HepG2 (cell line): Measurements from ENCODE around the gene MCC. TPM values are rescaled to one million over a fixed set of nuclear protein-coding genes. Genes with fewer than 3 reads are reported as not detected.

Experiments used
- ATAC-seq: fragments of 200-7000 bp; cut with Tn5 transposase; 3 replicates; pipeline ENCODE4 v1.9.1; 2020; ENCODE audit warnings: mild to moderate bottlenecking, moderate library complexity
- BruUV-seq: library from RNA; stranded (reverse); fragments of 400-500 nt; replicated peaks from 2 replicates; lab custom pipeline; 2021; lab: Mats Ljungman, UMichigan
- CTCF ChIA-PET: fragments of 300-600 bp; formaldehyde crosslinking; extraction: SDS; loops from one replicate; lab custom pipeline; 2021; ENCODE audit warnings: low total read pairs, inconsistent platforms, low intra/inter-chr PET ratio; lab: Yijun Ruan, JAX
- POLR2A ChIA-PET: fragments of 350-600 bp; sonication (Branson Sonifier 250); formaldehyde crosslinking; loops from one replicate; lab custom pipeline; 2020; ENCODE audit warnings: antibody characterized with exemption, inconsistent platforms; lab: Yijun Ruan, JAX
- DNase-seq: peaks from one replicate; pipeline ENCODE4 v3.0.0-alpha.2; 2015; ENCODE audit warnings: low spot score
- FAIRE-seq: peaks from 3 replicates; lab custom pipeline; 2011; peaks lifted over from hg19 to GRCh38; lab: Jason Lieb, UNC
- H2AFZ ChIP-seq: one replicate; pipeline ENCODE4 v1.6.1; 2011; ENCODE audit warnings: low read length, inconsistent platforms
- H3K27ac ChIP-seq: fragments of 300-600 bp; 3 replicates; pipeline ENCODE4 v1.8.0; 2011; ENCODE audit warnings: mixed run types, mild to moderate bottlenecking, mixed read lengths, low read length, inconsistent platforms; ENCODE audit not compliant: insufficient read depth; ENCODE audit errors: extremely low read length
- H3K27me3 ChIP-seq, 2 experiments: fragments of 200-600 bp in 1 of 2; 2 replicates in 1 of 2; 3 replicates in 1 of 2; pipeline versions ENCODE4 v1.6.0 to v1.8.0; 2011; ENCODE audit warnings: low read length in 2 of 2, mild to moderate bottlenecking in 2 of 2, moderate library complexity in 2 of 2, inconsistent platforms in 1 of 2; ENCODE audit not compliant: insufficient read depth in 2 of 2, control insufficient read depth in 1 of 2
- H3K36me3 ChIP-seq, 2 experiments: fragments of 200-600 bp in 1 of 2; replicated peaks in 1 of 2; 2 replicates in 1 of 2; 3 replicates in 1 of 2; pipeline versions ENCODE4 v1.5.1 to v1.8.0; 2011; ENCODE audit warnings: low read length in 2 of 2, inconsistent platforms in 1 of 2; ENCODE audit not compliant: insufficient read depth in 2 of 2, control insufficient read depth in 1 of 2
- H3K4me1 ChIP-seq: 2 replicates; pipeline ENCODE4 v1.5.1; 2012; ENCODE audit warnings: low read length, inconsistent platforms; ENCODE audit not compliant: insufficient read depth
- H3K4me2 ChIP-seq: 2 replicates; pipeline ENCODE4 v1.6.0; 2011; ENCODE audit warnings: low read depth, low read length, inconsistent platforms
- H3K4me3 ChIP-seq, 3 experiments: fragments of 200-600 bp in 1 of 3; sonication (generic), shearing (Covaris generic) in 1 of 3; replicated peaks in 1 of 3; 2 replicates each; pipeline ENCODE4 v1.5.1; 2011 to 2016; ENCODE audit warnings: low read length in 3 of 3, inconsistent platforms in 2 of 3, low read depth in 2 of 3, mild to moderate bottlenecking in 2 of 3, control low read depth in 1 of 3, mixed read lengths in 1 of 3; ENCODE audit not compliant: insufficient read depth in 1 of 3
- H3K79me2 ChIP-seq: one replicate; pipeline ENCODE4 v1.6.1; 2011; ENCODE audit warnings: low read length, inconsistent platforms; ENCODE audit not compliant: insufficient read depth
- H3K9ac ChIP-seq: 2 replicates; pipeline ENCODE4 v1.6.0; 2011; ENCODE audit warnings: mild to moderate bottlenecking, low read depth, low read length, inconsistent platforms; ENCODE audit not compliant: insufficient read depth
- H3K9me3 ChIP-seq: 2 replicates; pipeline ENCODE4 v1.5.1; 2012; ENCODE audit warnings: mild to moderate bottlenecking, low read length
- H4K20me1 ChIP-seq: 2 replicates; pipeline ENCODE4 v1.6.0; 2011; ENCODE audit warnings: inconsistent platforms, mild to moderate bottlenecking, low read length, moderate library complexity; ENCODE audit not compliant: insufficient read depth
- KLF6 ChIP-seq: IDR thresholded peaks from 2 replicates; pipeline ENCODE4 v1.8.0; 2016; ENCODE audit warnings: missing biosample characterization, missing genetic modification reagents
- MAFK ChIP-seq, 2 experiments: IDR thresholded peaks in 1 of 2; conservative IDR thresholded peaks in 1 of 2; 2 replicates each; pipeline ENCODE4 v1.6.1; 2011; ENCODE audit warnings: improper control_type of control experiment in 2 of 2, low read length in 2 of 2
- MATR3 ChIP-seq: sonication (generic); formaldehyde crosslinking; IDR thresholded peaks from 2 replicates; pipeline ENCODE4 v1.4.0; 2020; ENCODE audit warnings: missing genetic modification reagents
- POLR2AphosphoS2 ChIP-seq: IDR thresholded peaks from 2 replicates; pipeline ENCODE4 v1.6.1; 2011; ENCODE audit warnings: low read depth, low read length, improper control_type of control experiment
- REST ChIP-seq, 2 experiments: IDR thresholded peaks; 2 replicates each; pipeline ENCODE4 v1.6.1; 2011 to 2012; ENCODE audit warnings: low read length in 2 of 2, borderline replicate concordance in 1 of 2, low read depth in 1 of 2, mild to moderate bottlenecking in 1 of 2, moderate library complexity in 1 of 2
- RORA ChIP-seq: sonication (generic); formaldehyde crosslinking; IDR thresholded peaks from 2 replicates; pipeline ENCODE4 v1.5.0; 2020; ENCODE audit warnings: mild to moderate bottlenecking, missing genetic modification reagents, moderate library complexity
- TEAD3 ChIP-seq: optimal IDR thresholded peaks from 2 replicates; pipeline ENCODE3; 2016; ENCODE audit warnings: borderline replicate concordance
- ZNF225 ChIP-seq: sonication (generic); formaldehyde crosslinking; IDR thresholded peaks from 2 replicates; pipeline ENCODE4 v1.4.0; 2020; ENCODE audit warnings: mild to moderate bottlenecking, missing genetic modification reagents
- ZNF33B ChIP-seq: sonication (generic); formaldehyde crosslinking; IDR thresholded peaks from 2 replicates; pipeline ENCODE4 v1.5.1; 2020; ENCODE audit warnings: mild to moderate bottlenecking, missing genetic modification reagents
- ZNF512 ChIP-seq: sonication (generic); formaldehyde crosslinking; IDR thresholded peaks from 2 replicates; pipeline ENCODE4 v1.4.0; 2020; ENCODE audit warnings: mild to moderate bottlenecking, missing genetic modification reagents
- WGBS: methylation state at CpG from one replicate; pipeline ENCODE4 v1.1.6; 2017; ENCODE audit warnings: low lambda C conversion rate; 5-methylcytosine and 5-hydroxymethylcytosine counted together
- in situ Hi-C: cut with HindIII; loops from 2 replicates; pipeline ENCODE4 v1.10.0; 2017; ENCODE audit warnings: low pct_unique_long_range_greater_than_20kb; ENCODE audit not compliant: extremely low pct_ligation_motif_present
- intact Hi-C: fragments of 100-400 bp; cut with micrococcal nuclease; formaldehyde crosslinking; loops from one replicate; pipeline ENCODE4 v1.10.0; 2022; ENCODE audit not compliant: unreplicated experiment
- polyA plus RNA-seq, 8 experiments: library from polyadenylated mRNA; depleted of rRNA in 3 of 8; stranded (reverse) in 7 of 8; unstranded in 1 of 8; fragments of >200 nt; fragmentation: Illumina TruSeq in 4 of 8; extraction: Trizol in 4 of 8; gene quantifications; 2 replicates each; pipeline versions ENCODE4 v1.2.1 to v1.2.3, GENCODE V29; 2011 to 2016; ENCODE audit warnings: low read depth in 4 of 8, missing spikeins in 1 of 8, mixed read lengths in 1 of 8; ENCODE audit not compliant: insufficient read depth in 1 of 8
- total RNA-seq, 5 experiments: library from RNA; depleted of rRNA; stranded (reverse); fragments of >200 nt; fragmentation: Illumina TruSeq; extraction: Trizol; gene quantifications; 2 replicates each; pipeline ENCODE4 v1.2.3, GENCODE V29; 2016; ENCODE audit warnings: low read depth in 1 of 5
- TF ChIP-seq, protein P1 (sequence below): sonication (generic); formaldehyde crosslinking; IDR thresholded peaks from 2 replicates; pipeline ENCODE4 v1.4.0; 2020; ENCODE audit warnings: missing genetic modification reagents
- TF ChIP-seq, protein P2 (sequence below): IDR thresholded peaks from 2 replicates; pipeline ENCODE4 v1.6.1; 2016; ENCODE audit warnings: missing compliant biosample characterization, missing genetic modification reagents, borderline replicate concordance

Gene MCC
- total and polyA plus RNA-seq, 2 of the 13 experiments (the other 11 are each of a cell fraction or from before 2014, with no cell fraction given) = 0.55 to 2.4 TPM

- TF ChIP-seq REST (IDR thresholded peaks at IDR 0.05; ENCODE audit: borderline replicate concordance in 1 of 2, low read depth in 1 of 2, low read length in 2 of 2) (no peak), RORA (no peak), POLR2AphosphoS2 (no peak), ZNF225 (CRISPR knock-in tag) (no peak), MATR3 (CRISPR knock-in tag) (no peak)
These were observed 450.1 kb downstream of the MCC start (continued) for GRCh38 chr5:113038136-113038535.

- no peaks in the 10 kb centered on the region for H3K9me3 ChIP-seq
- no peak for FAIRE-seq
- H3K4me1 ChIP-seq = no peaks in the 10 kb centered on the region
- intact Hi-C loops = no loop called here
- POLR2A ChIA-PET = no interaction called here
- no peak for ATAC-seq
- no peaks in the 10 kb centered on the region for H3K36me3 ChIP-seq
- DNase-seq = no peak
- 100% methylated on average over 1 of the region's 1 CpG for WGBS
- H3K79me2 ChIP-seq = no peaks in the 10 kb centered on the region
- CTCF ChIA-PET = no interaction called here
- H4K20me1 ChIP-seq = no peaks in the 10 kb centered on the region
- H3K4me3 ChIP-seq = no peak overlapping the region
- no TSS peak for BruUV-seq
- in situ Hi-C loops = loop anchor here (25.0 kb wide), 1 partner anchor 475 kb away; the partner anchor contains the start of gene YTHDC2
- H3K27ac ChIP-seq = no peak overlapping the region
- no peak overlapping the region for H2AFZ ChIP-seq
- H3K4me2 ChIP-seq = no peak overlapping the region
- H3K27me3 ChIP-seq = no peaks in the 10 kb centered on the region
- no peak overlapping the region for H3K9ac ChIP-seq
- no peak for TF ChIP-seq KLF6 (CRISPR knock-in tag)
- TF ChIP-seq, protein P1, sequence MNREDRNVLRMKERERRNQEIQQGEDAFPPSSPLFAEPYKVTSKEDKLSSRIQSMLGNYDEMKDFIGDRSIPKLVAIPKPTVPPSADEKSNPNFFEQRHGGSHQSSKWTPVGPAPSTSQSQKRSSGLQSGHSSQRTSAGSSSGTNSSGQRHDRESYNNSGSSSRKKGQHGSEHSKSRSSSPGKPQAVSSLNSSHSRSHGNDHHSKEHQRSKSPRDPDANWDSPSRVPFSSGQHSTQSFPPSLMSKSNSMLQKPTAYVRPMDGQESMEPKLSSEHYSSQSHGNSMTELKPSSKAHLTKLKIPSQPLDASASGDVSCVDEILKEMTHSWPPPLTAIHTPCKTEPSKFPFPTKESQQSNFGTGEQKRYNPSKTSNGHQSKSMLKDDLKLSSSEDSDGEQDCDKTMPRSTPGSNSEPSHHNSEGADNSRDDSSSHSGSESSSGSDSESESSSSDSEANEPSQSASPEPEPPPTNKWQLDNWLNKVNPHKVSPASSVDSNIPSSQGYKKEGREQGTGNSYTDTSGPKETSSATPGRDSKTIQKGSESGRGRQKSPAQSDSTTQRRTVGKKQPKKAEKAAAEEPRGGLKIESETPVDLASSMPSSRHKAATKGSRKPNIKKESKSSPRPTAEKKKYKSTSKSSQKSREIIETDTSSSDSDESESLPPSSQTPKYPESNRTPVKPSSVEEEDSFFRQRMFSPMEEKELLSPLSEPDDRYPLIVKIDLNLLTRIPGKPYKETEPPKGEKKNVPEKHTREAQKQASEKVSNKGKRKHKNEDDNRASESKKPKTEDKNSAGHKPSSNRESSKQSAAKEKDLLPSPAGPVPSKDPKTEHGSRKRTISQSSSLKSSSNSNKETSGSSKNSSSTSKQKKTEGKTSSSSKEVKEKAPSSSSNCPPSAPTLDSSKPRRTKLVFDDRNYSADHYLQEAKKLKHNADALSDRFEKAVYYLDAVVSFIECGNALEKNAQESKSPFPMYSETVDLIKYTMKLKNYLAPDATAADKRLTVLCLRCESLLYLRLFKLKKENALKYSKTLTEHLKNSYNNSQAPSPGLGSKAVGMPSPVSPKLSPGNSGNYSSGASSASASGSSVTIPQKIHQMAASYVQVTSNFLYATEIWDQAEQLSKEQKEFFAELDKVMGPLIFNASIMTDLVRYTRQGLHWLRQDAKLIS = no peak
- TF ChIP-seq MAFK (conservative IDR thresholded peaks at IDR 0.05 in 1 of 2, IDR thresholded peaks at IDR 0.05 in 1 of 2; ENCODE audit: low read length in 2 of 2) = peak in 1 of 2 experiments; percentile 25; a peak in 2 of 4 replicates
- TF ChIP-seq TEAD3 (CRISPR knock-in tag) = no peak
- no peak for TF ChIP-seq ZNF512 (CRISPR knock-in tag)
- TF ChIP-seq, protein P2, sequence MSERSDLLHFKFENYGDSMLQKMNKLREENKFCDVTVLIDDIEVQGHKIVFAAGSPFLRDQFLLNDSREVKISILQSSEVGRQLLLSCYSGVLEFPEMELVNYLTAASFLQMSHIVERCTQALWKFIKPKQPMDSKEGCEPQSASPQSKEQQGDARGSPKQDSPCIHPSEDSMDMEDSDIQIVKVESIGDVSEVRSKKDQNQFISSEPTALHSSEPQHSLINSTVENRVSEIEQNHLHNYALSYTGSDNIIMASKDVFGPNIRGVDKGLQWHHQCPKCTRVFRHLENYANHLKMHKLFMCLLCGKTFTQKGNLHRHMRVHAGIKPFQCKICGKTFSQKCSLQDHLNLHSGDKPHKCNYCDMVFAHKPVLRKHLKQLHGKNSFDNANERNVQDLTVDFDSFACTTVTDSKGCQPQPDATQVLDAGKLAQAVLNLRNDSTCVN (CRISPR knock-in tag) = no peak
- TF ChIP-seq ZNF33B (CRISPR knock-in tag) = no peak
These were observed 451.4 kb downstream of the MCC start for GRCh38 chr5:113036826-113037225.
